LoVo (cell line): ENCODE results near the gene TNS1.
"Not testable (repeated sequence)": the region's sequence is repeated elsewhere in the genome, so short reads cannot be mapped to it uniquely, and the experiment has no call there.

Source experiments
- DNase-seq: peaks from one replicate; pipeline ENCODE4 v3.0.0-alpha.2; 2016; ENCODE audit warnings: low spot score

Gene TNS1

GRCh38 chr2:217795706-217796465 is 206.9 kb downstream of the TNS1 start:
- DNase-seq: no peak

- no peak for DNase-seq
Observed at GRCh38 chr2:217795067-217795466, 207.7 kb downstream of the TNS1 start.

GRCh38 chr2:217794133-217794986 is 208.4 kb downstream of the TNS1 start:
- DNase-seq: no peak

- DNase-seq: no peak
Observed at GRCh38 chr2:217793566-217794132, 209.1 kb downstream of the TNS1 start.

- DNase-seq: no peak
Observed at GRCh38 chr2:217792626-217793527, 209.9 kb downstream of the TNS1 start.

- DNase-seq: no peak
Observed at GRCh38 chr2:217791551-217791950, 211.2 kb downstream of the TNS1 start.

GRCh38 chr2:217790681-217791392 is 212.0 kb downstream of the TNS1 start:
- DNase-seq: no peak

GRCh38 chr2:217790195-217790594 is 212.6 kb downstream of the TNS1 start:
- no peak for DNase-seq

GRCh38 chr2:217789736-217790181 is 213.0 kb downstream of the TNS1 start:
- no peak for DNase-seq

- peak; percentile 64 for DNase-seq
Observed at GRCh38 chr2:217789003-217789735, 213.6 kb downstream of the TNS1 start.

- DNase-seq: no peak
Observed at GRCh38 chr2:217788669-217789002, 214.2 kb downstream of the TNS1 start.

- DNase-seq: no peak
Observed at GRCh38 chr2:217787160-217787877, 215.5 kb downstream of the TNS1 start.

GRCh38 chr2:217786560-217786959 is 216.2 kb downstream of the TNS1 start:
- DNase-seq: not testable (repeated sequence)

GRCh38 chr2:217785544-217786045 is 217.2 kb downstream of the TNS1 start:
- peak; percentile 63 for DNase-seq

- no peak for DNase-seq
Observed at GRCh38 chr2:217784996-217785543, 217.7 kb downstream of the TNS1 start.

- no peak for DNase-seq
Observed at GRCh38 chr2:217783243-217783642, 219.6 kb downstream of the TNS1 start.

GRCh38 chr2:217777906-217778305 is 224.9 kb downstream of the TNS1 start:
- no peak for DNase-seq

- no peak for DNase-seq
Observed at GRCh38 chr2:217776631-217777030, 226.2 kb downstream of the TNS1 start.

GRCh38 chr2:217775920-217776503 is 226.8 kb downstream of the TNS1 start:
- no peak for DNase-seq
